Keratinocyte (primary cell): ENCODE measurements around the gene ITGBL1. TPM values are rescaled to one million over a fixed set of nuclear protein-coding genes. Genes with fewer than 3 reads are reported as not detected.

Experiments
- DNase-seq: peaks from one replicate; pipeline ENCODE4 v3.0.0-alpha.2; 2011; ENCODE audit warnings: low read depth, missing footprints, low spot score
- FAIRE-seq: peaks from 2 replicates; lab custom pipeline; 2011; peaks lifted over from hg19 to GRCh38; lab: Jason Lieb, UNC
- H2AFZ ChIP-seq: 2 replicates; pipeline ENCODE4 v1.6.0; 2012; ENCODE audit warnings: low read length, control low read depth, inconsistent platforms; ENCODE audit not compliant: control insufficient read depth
- H3K27ac ChIP-seq: 2 replicates; pipeline ENCODE4 v1.5.1; 2011; ENCODE audit warnings: low read length; ENCODE audit not compliant: control insufficient read depth, insufficient read depth
- H3K27me3 ChIP-seq: 3 replicates; pipeline ENCODE4 v1.6.0; 2011; ENCODE audit warnings: low read length; ENCODE audit not compliant: control insufficient read depth, insufficient read depth; ENCODE audit errors: extremely low read depth
- H3K36me3 ChIP-seq, 2 experiments: 2 replicates in 1 of 2; 3 replicates in 1 of 2; pipeline ENCODE4 v1.5.1; 2011; ENCODE audit warnings: low read length in 2 of 2, mild to moderate bottlenecking in 1 of 2; ENCODE audit not compliant: control insufficient read depth in 2 of 2, insufficient read depth in 2 of 2; ENCODE audit errors: extremely low read depth in 1 of 2
- H3K4me1 ChIP-seq: 3 replicates; pipeline ENCODE4 v1.5.1; 2011; ENCODE audit warnings: low read length; ENCODE audit not compliant: control insufficient read depth, insufficient read depth; ENCODE audit errors: extremely low read depth
- H3K4me2 ChIP-seq: 3 replicates; pipeline ENCODE4 v1.6.0; 2011; ENCODE audit warnings: low read depth, low read length; ENCODE audit not compliant: control insufficient read depth, insufficient read depth; ENCODE audit errors: extremely low read depth
- H3K4me3 ChIP-seq, 3 experiments: fragments of 200-600 bp in 1 of 3; sonication (generic) in 1 of 3; 2 replicates in 2 of 3; 3 replicates in 1 of 3; pipeline ENCODE4 v1.5.1; 2011 to 2016; ENCODE audit warnings: low read length in 3 of 3, mild to moderate bottlenecking in 3 of 3, control low read depth in 2 of 3, inconsistent platforms in 1 of 3, low read depth in 1 of 3, mixed read lengths in 1 of 3, mixed run types in 1 of 3, moderate library complexity in 1 of 3; ENCODE audit not compliant: control insufficient read depth in 2 of 3, insufficient read depth in 2 of 3; ENCODE audit errors: extremely low read depth in 1 of 3
- H3K79me2 ChIP-seq: 2 replicates; pipeline ENCODE4 v1.6.0; 2012; ENCODE audit warnings: low read length; ENCODE audit not compliant: control insufficient read depth, insufficient read depth
- H3K9ac ChIP-seq: 3 replicates; pipeline ENCODE4 v1.6.0; 2011; ENCODE audit warnings: low read length; ENCODE audit not compliant: control insufficient read depth, insufficient read depth; ENCODE audit errors: extremely low read depth
- H3K9me1 ChIP-seq: 3 replicates; pipeline ENCODE4 v1.6.0; 2011; ENCODE audit warnings: low read length; ENCODE audit not compliant: control insufficient read depth, insufficient read depth; ENCODE audit errors: extremely low read depth
- H3K9me3 ChIP-seq: 2 replicates; pipeline ENCODE4 v1.5.1; 2012; ENCODE audit warnings: low read depth, low read length; ENCODE audit not compliant: control insufficient read depth
- H4K20me1 ChIP-seq: 3 replicates; pipeline ENCODE4 v1.6.0; 2011; ENCODE audit warnings: low read length; ENCODE audit not compliant: control insufficient read depth, insufficient read depth; ENCODE audit errors: extremely low read depth
- CTCF ChIP-seq, 3 experiments: IDR thresholded peaks in 1 of 3; conservative IDR thresholded peaks in 1 of 3; optimal IDR thresholded peaks in 1 of 3; 2 replicates in 2 of 3; 3 replicates in 1 of 3; pipeline versions ENCODE3 to v1.5.1; 2011; ENCODE audit warnings: low read length in 3 of 3, mild to moderate bottlenecking in 3 of 3, moderate library complexity in 2 of 3, control low read depth in 1 of 3, inconsistent platforms in 1 of 3; ENCODE audit not compliant: insufficient read depth in 2 of 3; ENCODE audit errors: extremely low read depth in 1 of 3
- EZH2 ChIP-seq: IDR thresholded peaks from one replicate; pipeline ENCODE4 v1.6.1; 2012; ENCODE audit warnings: inconsistent platforms, mild to moderate bottlenecking, low read length, moderate library complexity
- dilution Hi-C: fragments of 300-500 bp; cut with MboI; formaldehyde crosslinking; loops from one replicate; pipeline ENCODE4 v1.7.0; 2020; ENCODE audit warnings: low sequenced_read_pairs; ENCODE audit not compliant: extremely low pct_ligation_motif_present
- polyA plus RNA-seq, 5 experiments: library from polyadenylated mRNA; depleted of rRNA in 3 of 5; stranded (reverse) in 3 of 5; stranded (forward) in 1 of 5; unstranded in 1 of 5; fragments of >200 nt; gene quantifications; 1 replicate in 1 of 5; 2 replicates in 3 of 5; 3 replicates in 1 of 5; pipeline versions ENCODE4 v1.2.1 to v1.2.3, GENCODE V29; 2011 to 2012; ENCODE audit warnings: missing spikeins in 2 of 5, low read depth in 1 of 5, low replicate concordance in 1 of 5

ITGBL1 gene
- polyA plus RNA-seq, 1 donor (not counting 4 experiments of a cell fraction or from before 2014, with no cell fraction given) = 2.1 TPM

GRCh38 chr13:101628900-101629299 lies 176.4 kb downstream of the ITGBL1 start:
- Histone ChIP-seq H3K9ac (no peak overlapping the region), H3K27me3 (no peaks in the 10 kb centered on the region), H3K27ac (no peak overlapping the region), H3K9me3 (no peaks in the 10 kb centered on the region), H2AFZ (no peak overlapping the region), H3K4me2 (no peak overlapping the region), H3K79me2 (no peaks in the 10 kb centered on the region), H4K20me1 (no peaks in the 10 kb centered on the region), H3K4me3 (no peak overlapping the region), H3K9me1 (no peaks in the 10 kb centered on the region), H3K4me1 (no peaks in the 10 kb centered on the region), H3K36me3 (no peaks in the 10 kb centered on the region)
- DNase-seq (no peak), FAIRE-seq (no peak)
- dilution Hi-C loops = no loop called here
- TF ChIP-seq EZH2 (no peak), CTCF (optimal IDR thresholded peaks at IDR 0.05 in 1 of 3, IDR thresholded peaks at IDR 0.05 in 1 of 3, conservative IDR thresholded peaks at IDR 0.05 in 1 of 3; ENCODE audit: extremely low read depth in 1 of 3, insufficient read depth in 2 of 3, low read length in 3 of 3) (no peak)

- DNase-seq (no peak), FAIRE-seq (no peak)
- Histone ChIP-seq H3K4me1 (no peaks in the 10 kb centered on the region), H3K27ac (no peak overlapping the region), H3K79me2 (no peaks in the 10 kb centered on the region), H3K9ac (no peak overlapping the region), H3K9me3 (no peaks in the 10 kb centered on the region), H3K36me3 (no peaks in the 10 kb centered on the region), H3K27me3 (no peaks in the 10 kb centered on the region), H3K9me1 (no peaks in the 10 kb centered on the region), H2AFZ (no peak overlapping the region), H4K20me1 (no peaks in the 10 kb centered on the region), H3K4me2 (no peak overlapping the region), H3K4me3 (no peak overlapping the region)
- TF ChIP-seq CTCF (optimal IDR thresholded peaks at IDR 0.05 in 1 of 3, IDR thresholded peaks at IDR 0.05 in 1 of 3, conservative IDR thresholded peaks at IDR 0.05 in 1 of 3; ENCODE audit: extremely low read depth in 1 of 3, insufficient read depth in 2 of 3, low read length in 3 of 3) = no peak
- TF ChIP-seq EZH2 = no peak
- dilution Hi-C loops = no loop called here
These were observed 178.9 kb downstream of the ITGBL1 start for GRCh38 chr13:101631395-101631794.
